C4-2B (cell line): Measurements from ENCODE around the gene TANC1.

Experiments
- H3K27ac ChIP-seq: fragments of 450-650 bp; 2 replicates; pipeline ENCODE4 v1.5.1; 2017
- ZFX ChIP-seq: fragments of 450-650 bp; IDR thresholded peaks from 2 replicates; pipeline ENCODE4 v1.6.1; 2017
- TF ChIP-seq, protein P1 (sequence below): fragments of 450-650 bp; conservative IDR thresholded peaks from 2 replicates; pipeline ENCODE4 v1.5.1; 2017; ENCODE audit warnings: mild to moderate bottlenecking

The TANC1 gene

DNA sequence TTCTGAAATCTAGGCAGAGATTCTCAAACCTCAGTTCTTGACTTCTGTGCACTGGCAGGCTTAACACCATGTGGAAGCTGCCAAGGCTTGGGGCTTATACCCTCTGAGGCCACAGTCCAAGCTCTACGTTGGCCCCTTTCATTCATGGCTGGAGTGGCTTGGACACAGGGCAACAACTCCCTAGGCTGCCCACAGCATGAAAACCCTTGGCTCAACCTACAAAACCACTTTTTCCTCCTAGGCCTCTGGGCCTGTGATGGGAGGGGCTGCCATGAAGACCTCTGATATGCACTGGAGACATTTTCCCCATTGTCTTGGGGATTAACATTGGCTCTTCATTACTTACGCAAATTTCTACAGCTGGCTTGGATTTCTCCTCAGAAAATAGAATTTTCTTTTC is 46.7 kb downstream of the TANC1 start:
- TF ChIP-seq ZFX, result no peak
- TF ChIP-seq, protein P1, sequence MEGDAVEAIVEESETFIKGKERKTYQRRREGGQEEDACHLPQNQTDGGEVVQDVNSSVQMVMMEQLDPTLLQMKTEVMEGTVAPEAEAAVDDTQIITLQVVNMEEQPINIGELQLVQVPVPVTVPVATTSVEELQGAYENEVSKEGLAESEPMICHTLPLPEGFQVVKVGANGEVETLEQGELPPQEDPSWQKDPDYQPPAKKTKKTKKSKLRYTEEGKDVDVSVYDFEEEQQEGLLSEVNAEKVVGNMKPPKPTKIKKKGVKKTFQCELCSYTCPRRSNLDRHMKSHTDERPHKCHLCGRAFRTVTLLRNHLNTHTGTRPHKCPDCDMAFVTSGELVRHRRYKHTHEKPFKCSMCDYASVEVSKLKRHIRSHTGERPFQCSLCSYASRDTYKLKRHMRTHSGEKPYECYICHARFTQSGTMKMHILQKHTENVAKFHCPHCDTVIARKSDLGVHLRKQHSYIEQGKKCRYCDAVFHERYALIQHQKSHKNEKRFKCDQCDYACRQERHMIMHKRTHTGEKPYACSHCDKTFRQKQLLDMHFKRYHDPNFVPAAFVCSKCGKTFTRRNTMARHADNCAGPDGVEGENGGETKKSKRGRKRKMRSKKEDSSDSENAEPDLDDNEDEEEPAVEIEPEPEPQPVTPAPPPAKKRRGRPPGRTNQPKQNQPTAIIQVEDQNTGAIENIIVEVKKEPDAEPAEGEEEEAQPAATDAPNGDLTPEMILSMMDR, result no peak
- H3K27ac ChIP-seq, result no peak overlapping the region

DNA sequence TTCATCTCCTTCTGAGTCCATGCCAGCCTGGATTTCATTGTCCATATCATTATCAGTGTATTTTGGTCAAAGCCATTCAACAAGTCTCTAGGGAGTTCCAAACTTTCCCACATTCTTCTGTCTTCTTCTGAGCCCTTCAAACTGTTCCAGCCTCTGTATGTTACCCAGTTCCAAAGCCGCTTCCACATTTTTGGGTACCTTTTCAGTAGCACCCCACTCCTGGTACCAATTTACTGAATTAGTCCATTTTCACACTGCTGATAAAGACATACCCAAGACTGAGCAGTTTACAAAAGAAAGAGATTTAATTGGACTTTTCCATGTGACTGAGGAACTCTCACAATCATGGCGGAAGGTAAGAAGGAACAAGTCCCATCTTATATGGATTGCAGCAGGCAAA is 47.4 kb downstream of the TANC1 start:
- no peak overlapping the region for H3K27ac ChIP-seq
- TF ChIP-seq ZFX, result no peak
- TF ChIP-seq, protein P1, result no peak

DNA sequence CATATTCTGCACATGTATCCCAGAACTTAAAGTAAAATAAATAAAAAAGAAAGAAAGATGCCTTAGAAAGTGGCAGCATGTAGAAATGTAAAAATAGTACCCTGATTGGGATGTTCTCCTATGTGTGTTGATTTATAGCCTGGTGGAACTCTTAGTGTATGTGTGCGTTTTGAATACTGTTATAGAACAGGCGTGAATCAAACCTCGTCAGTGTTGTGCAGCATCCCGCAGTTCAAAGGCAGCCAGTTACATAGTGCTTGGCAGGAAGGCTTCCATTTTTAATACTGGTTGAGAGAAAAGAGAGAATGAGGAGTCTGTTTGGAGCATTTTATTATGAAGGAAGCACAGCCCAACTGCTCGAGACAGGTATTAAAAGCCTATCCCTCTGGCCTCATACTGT is 49.4 kb downstream of the TANC1 start:
- TF ChIP-seq ZFX, result no peak
- TF ChIP-seq, protein P1, result no peak

DNA sequence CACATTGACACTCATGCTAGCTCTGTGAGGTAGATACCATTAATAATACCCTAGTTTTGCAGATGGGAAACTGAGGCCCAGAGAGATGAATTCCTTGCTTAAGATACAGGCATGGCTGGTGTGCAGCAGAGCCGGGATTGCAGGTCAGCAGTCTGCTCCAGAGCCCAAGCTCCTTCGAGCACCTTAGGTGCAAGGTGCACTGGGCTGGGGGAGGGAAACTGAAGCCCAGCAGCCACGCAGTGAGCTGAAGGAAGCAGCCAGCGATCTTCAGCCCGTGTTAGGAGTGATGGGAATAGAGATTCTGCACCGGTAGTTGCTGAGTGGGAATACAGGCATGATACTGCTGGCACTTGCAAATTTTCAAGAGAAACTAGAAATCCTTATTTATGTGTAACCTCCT is 50.6 kb downstream of the TANC1 start:
- H3K27ac ChIP-seq, result no peak overlapping the region
- TF ChIP-seq, protein P1, result no peak
- no peak for TF ChIP-seq ZFX

More for the DNA sequence above, 49.4 kb downstream of the TANC1 start:
- no peak overlapping the region for H3K27ac ChIP-seq

DNA sequence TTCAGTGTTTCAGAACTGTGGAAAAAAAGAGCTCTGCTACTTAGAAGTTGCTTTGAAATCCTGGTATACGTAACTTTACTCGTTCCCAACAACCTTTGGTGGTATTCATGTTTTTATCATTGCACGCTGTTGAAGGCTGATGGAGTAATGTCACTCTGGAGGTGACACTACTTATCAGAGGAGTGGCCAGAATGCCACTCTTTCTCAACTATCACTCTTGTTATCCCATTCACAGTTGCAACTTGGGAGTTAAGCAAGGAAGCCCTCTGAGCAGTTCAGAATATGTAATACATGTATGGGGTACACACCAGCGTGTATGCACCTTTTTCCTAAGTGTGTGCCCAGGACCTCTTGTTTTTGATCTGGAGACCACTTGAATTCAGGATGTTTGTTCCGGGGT is 53.6 kb downstream of the TANC1 start:
- no peak overlapping the region for H3K27ac ChIP-seq
- TF ChIP-seq ZFX, result no peak
- TF ChIP-seq, protein P1, result no peak

DNA sequence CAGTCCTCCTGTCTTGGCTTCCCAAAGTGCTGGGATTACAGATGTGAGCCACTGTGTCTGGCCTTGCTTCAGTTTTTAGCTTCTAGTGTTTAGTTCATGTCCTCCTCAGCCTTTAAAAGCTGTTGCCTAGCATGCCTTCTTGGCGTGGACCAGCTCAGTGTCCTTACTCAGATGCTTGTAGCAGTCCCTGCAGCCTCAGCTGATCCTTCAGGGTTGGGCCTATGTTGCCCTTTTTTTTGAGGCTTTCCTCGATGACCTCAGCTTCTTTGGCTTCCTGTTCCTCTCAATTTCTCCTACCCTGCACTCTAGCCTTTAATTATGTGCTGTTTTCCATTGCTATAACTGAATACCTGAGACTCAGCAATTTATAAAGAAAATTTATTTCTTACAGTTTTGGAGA is 57.7 kb downstream of the TANC1 start:
- no peak overlapping the region for H3K27ac ChIP-seq
- TF ChIP-seq, protein P1, result no peak
- no peak for TF ChIP-seq ZFX

DNA sequence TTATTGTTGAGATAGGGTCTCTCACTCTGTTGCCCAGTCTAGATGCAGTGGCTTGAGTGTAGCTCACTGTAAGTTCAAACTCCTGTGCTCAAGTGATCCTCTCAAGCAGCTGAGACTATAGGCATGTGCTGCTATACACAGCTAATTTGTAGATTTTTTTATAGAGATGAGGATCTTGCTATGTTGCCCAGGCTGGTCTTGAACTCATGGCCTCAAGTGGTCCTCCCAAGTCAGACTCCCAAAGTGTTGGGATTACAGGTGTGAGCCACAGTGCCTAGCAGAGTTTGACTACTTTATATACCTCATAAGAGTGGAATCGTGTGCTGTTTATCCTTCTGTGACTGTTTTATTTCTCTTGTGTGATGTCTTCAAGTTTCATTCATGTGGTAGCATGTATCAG is 60.3 kb downstream of the TANC1 start:
- TF ChIP-seq, protein P1, result no peak
- TF ChIP-seq ZFX, result no peak
- H3K27ac ChIP-seq, result no peak overlapping the region
